Tibial nerve (tissue), 3 donors: ENCODE data around the gene BAZ2B.

ENCODE experiments used
- POLR2A ChIP-seq, 2 donors: fragments of 450-650 bp; IDR thresholded peaks; one replicate each; pipeline ENCODE4 v1.6.1; 2017; ENCODE audit warnings: antibody characterized with exemption in 2 of 2, mild to moderate bottlenecking in 2 of 2, moderate library complexity in 2 of 2
- TF ChIP-seq, protein P1 (sequence below), 5 experiments: fragments of 200-600 bp in 3 of 5; fragments of 450-650 bp in 2 of 5; sonication (generic) in 3 of 5; IDR thresholded peaks; one replicate each; pipeline ENCODE4 v1.5.1; 2016 to 2019; ENCODE audit warnings: antibody characterized with exemption in 5 of 5, mild to moderate bottlenecking in 3 of 5, moderate library complexity in 2 of 5

DNA sequence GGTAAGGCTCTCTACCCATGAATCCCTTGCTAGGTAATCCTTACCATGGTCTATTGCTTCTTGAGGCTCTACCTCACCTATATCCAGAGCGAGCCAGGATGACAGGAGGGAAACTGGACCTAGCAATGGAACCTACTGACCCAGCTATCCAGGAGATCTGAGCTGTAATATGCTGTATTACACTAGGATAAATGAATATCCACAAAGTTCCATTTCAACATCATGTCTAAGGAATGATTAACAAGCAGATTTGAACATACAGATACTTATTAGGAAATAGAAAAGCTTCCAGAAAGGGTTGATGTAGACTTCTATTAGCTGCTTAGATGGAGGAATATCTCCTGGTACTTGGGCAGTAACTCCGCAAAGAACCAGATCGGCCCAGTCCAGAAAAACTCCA is 110.1 kb downstream of the BAZ2B start:
- TF ChIP-seq, protein P1, sequence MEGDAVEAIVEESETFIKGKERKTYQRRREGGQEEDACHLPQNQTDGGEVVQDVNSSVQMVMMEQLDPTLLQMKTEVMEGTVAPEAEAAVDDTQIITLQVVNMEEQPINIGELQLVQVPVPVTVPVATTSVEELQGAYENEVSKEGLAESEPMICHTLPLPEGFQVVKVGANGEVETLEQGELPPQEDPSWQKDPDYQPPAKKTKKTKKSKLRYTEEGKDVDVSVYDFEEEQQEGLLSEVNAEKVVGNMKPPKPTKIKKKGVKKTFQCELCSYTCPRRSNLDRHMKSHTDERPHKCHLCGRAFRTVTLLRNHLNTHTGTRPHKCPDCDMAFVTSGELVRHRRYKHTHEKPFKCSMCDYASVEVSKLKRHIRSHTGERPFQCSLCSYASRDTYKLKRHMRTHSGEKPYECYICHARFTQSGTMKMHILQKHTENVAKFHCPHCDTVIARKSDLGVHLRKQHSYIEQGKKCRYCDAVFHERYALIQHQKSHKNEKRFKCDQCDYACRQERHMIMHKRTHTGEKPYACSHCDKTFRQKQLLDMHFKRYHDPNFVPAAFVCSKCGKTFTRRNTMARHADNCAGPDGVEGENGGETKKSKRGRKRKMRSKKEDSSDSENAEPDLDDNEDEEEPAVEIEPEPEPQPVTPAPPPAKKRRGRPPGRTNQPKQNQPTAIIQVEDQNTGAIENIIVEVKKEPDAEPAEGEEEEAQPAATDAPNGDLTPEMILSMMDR (IDR thresholded peaks at IDR 0.05) = no peak
- TF ChIP-seq POLR2A (IDR thresholded peaks at IDR 0.05) = no peak
